NAMALWA (cell line): ENCODE data around the gene RNF31.
"Not testable (repeated sequence)": the region's sequence is repeated elsewhere in the genome, so short reads cannot be mapped to it uniquely, and the experiment has no call there.

Experiments
- DNase-seq: peaks from one replicate; pipeline ENCODE4 v3.0.0-alpha.2; 2015; ENCODE audit warnings: low spot score

The RNF31 gene

DNA sequence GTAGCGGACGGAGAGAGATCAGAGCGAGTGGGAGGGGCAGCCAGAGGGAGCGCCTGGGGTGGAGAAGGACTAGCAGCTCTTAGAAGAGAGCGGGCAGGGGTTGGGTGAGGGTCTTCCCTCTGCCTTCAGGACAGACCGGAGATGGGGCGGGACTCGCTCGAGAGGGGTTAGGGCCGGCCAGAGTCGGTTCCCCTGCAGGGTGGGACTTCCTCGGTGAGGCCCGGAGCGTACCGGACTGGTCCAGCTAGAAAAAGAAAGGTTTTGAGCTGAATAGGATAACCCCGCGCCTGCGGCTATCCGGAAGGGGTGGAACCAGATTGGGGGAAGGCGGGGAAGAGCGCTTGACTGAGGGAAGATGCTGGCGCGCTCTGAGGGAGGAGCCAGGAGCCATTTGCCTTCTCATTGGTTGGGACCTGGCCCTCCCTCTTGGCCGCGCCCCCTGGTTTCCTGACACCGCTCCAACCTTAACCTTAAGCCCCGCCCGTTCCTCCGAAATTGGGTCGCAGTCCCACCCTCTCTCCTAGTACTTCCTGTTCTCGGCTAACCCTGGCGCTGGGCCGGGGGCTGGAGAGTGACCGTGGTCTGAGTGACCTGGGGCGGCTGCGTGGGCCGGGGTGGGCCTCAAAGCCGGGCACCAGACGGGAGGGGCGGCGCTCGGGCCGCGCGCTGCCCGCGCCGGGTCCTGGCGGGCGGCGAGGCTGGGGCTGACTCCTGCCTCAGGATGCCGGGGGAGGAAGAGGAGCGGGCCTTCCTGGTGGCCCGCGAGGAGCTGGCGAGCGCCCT lies at the start of gene RNF31:
Gene RNF31 (plus strand): TSS at position 521 of the 783 bp plus-strand sequence. CDS start 201 bp downstream, at position 722.
- peak; percentile 99 for DNase-seq

DNA sequence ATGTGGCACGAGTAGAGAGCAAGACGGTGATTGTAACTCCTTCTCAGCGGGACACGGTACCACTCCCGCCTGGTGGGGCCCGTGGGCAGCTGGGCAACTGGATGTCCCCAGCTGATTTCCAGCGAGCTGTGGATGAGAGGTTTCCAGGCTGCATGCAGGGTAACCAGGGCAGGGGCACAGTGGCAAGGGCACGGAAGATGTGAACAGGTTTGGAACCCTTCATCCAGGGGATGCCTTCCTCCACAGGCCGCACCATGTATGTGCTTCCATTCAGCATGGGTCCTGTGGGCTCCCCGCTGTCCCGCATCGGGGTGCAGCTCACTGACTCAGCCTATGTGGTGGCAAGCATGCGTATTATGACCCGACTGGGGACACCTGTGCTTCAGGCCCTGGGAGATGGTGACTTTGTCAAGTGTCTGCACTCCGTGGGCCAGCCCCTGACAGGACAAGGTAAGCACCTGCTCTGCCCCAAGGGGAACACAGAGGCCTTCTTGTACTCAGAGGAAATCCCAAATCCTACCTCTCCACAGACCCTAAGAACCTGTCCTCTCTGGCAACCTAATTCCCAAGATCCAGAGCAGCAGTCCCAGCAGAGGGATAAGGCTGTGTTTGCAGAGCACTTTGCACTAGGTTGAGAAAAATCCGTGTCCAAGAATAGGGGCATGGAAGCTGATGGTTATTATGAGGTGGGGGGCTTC lies 48.9 kb upstream of the RNF31 start:
- DNase-seq = no peak

DNA sequence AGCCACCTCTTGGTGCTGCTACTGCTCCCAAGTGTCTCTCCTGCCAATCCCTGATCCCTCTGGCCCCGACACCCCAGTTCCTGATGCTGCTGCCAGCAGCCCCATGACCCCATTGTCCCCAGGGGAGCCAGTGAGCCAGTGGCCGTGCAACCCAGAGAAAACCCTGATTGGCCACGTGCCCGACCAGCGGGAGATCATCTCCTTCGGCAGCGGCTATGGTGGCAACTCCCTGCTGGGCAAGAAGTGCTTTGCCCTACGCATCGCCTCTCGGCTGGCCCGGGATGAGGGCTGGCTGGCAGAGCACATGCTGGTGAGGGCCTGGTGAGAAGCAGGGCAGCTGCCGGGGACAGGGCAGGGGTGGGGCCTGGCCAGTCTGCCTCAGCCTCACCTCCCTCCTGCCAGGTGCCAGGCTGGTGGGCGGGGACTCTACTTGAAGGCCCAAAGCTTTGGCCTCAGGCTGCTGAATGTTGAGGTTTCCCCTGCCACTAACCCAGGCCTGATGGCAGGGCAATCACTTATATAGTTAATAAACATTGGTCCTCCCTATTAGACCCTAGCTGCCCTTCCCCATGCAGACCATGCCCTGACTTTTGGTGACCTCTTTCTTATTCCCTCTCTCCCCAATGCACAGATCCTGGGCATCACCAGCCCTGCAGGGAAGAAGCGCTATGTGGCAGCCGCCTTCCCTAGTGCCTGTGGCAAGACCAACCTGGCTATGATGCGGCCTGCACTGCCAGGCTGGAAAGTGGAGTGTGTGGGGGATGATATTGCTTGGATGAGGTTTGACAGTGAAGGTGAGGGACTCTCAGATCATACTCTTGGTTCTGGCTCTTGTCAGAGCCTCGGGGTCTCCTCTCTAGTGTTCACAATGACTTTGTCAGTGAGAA lies 48.1 kb upstream of the RNF31 start:
- DNase-seq = no peak

DNA sequence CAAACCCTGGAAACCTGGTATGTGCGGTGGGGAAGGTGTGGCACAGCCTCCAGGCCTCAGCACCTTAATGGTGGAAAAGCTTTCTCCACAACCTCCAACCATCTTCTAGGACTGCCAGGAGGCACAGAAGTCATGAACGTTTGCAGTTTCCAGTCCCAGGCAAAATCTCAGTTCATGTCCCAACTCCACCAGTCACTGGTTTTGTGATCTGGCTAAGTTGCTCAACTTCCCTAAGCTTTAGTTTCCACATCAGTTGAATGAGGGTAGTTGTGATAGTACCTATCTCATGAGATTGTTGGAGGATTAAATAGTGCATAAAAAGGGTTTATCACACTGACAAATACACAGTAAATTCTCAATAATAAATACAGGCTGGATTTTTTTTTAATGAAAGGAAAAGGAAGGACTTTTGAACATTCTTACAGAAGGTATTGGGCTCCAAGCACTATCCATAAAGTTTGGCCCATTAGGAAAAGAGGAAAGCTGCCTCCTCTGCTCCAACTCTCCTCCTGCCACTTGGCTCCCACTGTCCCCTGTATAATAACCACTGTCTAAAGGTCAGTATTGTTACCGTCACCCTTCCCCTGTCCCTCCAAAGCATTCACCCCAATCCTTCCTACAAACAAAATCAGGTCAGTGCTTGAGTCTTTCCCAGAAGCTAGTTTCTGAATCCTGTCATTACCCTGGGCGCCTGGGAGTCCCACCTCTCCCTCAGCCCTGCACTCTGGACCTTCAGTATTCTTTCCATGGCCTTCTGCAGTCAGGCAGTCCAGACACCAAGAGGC lies 46.9 kb upstream of the RNF31 start:
- DNase-seq = no peak

DNA sequence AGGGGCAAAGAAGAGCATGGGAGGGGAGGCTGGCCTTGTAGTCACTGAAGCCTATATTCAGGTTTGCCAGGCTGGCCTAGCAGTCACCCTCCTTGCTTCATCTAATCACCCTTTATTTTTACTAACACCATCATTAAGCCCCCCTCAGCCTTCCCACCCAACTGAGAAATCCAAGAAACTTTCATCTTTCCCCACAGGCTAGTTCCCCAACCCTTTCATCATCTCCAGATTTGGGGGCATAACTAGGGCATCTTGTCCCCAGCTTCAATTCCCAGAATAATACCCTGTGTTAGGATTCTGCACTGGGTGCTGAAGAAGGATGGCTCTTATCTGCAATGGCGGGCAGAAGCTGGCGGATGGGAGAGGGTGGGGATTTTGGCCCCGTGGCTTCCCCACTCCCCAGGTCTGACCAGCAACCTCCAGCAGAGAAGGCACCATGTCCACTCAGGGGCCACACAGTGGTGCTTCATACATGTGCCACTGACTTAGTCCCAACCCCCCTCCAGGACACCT lies 46.3 kb upstream of the RNF31 start:
- no peak for DNase-seq

DNA sequence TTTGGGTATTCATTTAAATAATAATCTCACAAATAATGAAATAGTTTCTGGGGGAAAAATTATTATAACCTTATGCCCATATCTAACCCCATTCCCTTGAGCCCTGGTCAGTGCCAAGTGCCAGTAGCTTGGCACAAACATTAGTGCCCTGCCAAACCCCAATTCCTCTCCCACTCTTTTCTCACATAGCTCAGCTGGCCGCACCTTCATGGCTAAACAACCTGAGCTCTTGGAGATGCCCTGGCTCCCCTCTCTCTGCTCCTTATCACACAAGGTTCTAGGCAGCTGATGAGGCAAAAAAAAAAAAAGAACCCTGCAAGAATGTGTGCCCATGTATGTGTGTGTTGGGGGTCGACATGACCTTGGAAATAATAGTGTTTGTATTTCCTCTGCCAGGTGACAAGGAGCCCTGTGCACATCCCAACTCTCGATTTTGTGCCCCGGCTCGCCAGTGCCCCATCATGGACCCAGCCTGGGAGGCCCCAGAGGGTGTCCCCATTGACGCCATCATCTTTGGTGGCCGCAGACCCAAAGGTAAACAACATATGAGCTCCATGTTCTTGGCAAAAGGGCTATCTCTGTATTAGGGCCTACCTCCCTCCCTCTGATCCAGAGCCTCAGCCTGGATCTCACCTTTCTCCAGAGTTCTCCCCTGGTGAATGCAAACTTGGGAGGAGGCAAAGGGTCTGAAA lies 44.8 kb upstream of the RNF31 start:
- DNase-seq = no peak

DNA sequence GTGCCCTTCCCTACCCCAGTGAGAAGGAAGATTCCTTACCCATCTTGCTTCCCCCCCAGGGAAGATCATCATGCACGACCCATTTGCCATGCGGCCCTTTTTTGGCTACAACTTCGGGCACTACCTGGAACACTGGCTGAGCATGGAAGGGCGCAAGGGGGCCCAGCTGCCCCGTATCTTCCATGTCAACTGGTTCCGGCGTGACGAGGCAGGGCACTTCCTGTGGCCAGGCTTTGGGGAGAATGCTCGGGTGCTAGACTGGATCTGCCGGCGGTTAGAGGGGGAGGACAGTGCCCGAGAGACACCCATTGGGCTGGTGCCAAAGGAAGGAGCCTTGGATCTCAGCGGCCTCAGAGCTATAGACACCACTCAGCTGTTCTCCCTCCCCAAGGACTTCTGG lies 43.8 kb upstream of the RNF31 start:
- DNase-seq = no peak

DNA sequence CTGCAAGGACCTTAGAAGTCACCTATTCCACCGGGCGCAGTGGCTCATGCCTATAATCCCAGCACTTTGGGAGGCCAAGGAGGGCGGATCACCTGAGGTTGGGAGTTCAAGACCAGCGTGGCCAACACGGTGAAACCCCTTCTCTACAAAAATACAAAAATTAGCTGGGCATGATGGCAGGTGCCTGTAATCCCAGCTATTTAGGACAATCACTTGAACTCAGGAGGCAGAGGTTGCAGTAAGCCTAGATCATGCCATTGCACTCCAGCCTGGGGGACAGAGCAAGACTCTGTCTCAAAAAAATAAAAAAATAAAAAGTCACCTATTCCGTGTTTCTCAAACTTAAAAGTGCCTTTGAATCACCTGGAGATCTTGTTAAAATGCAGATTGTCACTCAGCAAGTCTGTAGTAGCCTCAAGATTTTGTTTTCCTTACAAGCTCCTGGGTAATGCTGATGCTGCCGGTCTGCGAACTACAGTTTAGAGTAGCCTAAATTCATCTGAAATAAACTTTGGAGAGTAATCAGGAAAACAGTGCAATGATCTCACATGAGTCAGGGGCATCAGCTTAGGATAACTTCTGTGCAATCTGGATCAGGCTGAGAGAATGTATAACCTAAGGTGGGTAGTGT lies 41.6 kb upstream of the RNF31 start:
- DNase-seq = not testable (repeated sequence)

DNA sequence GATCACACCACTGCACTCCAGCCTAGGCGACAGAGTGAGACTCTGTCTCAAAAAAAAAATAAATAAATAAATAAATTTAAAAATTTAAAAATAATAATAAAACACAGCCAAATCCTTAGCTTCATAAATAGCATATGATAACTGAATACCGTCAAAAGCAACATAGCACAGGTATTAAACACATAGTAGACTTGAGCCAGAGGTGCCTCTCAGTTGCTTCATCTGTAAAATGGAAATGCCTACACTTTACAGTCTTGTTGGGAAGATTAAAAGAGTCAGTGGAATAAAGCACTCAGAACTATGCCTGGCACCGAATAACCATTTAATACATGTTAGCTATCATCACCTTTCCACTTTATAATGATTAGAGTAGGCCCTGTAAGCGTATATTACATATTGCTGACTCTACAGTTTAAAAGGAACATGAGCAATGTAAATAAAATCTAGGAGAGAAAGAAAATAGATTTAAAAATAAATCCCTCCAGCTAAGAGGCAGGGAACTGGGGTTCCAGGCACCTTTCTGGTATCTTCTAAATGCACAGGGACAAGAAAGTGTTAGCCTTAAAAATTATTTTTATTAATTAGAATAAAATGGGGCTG lies 40.5 kb upstream of the RNF31 start:
- no peak for DNase-seq

DNA sequence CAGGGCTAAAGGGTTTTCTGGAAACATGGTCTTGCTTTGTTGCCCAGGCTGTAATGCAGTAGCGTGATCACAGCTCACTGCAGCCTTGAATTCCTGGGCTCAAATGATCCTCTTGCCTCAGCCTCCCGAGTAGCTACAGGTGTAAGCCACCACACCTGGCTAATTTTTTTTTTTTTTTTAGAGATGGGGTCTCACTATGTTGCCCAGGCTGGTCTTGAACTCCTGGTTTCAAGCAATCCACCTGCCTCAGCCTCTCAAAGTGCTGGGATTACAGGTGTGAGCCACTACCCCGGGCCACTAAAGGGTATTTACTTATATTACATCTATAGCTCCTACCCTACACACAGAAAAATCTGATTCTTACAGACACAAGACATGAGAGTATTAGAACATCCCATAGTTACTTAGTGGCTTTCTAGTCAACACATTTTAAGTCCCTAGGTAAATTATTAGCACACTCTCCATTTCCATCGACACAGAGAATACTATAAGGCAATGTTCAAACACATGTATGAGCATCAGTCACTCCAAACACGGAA lies 38.9 kb upstream of the RNF31 start:
- DNase-seq = no peak

DNA sequence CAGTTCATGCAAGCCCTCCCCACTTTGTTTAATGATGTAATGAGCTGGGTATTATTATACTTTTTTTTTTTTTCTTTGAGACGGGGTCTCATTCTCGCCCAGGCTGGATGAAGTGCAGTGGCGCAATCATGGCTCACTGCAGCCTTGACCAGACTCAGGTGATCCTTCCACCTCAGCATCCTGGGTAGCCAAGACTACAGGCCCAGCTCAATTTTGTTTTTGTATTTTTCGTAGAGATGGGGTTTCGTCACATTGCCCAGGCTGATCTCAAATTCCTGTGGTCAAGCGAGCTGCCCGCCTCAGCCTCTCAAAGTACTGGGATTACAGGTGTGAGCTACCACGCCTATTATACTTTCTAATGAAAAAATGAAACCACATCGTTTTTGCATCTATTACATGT lies 37.2 kb upstream of the RNF31 start:
- DNase-seq = no peak

DNA sequence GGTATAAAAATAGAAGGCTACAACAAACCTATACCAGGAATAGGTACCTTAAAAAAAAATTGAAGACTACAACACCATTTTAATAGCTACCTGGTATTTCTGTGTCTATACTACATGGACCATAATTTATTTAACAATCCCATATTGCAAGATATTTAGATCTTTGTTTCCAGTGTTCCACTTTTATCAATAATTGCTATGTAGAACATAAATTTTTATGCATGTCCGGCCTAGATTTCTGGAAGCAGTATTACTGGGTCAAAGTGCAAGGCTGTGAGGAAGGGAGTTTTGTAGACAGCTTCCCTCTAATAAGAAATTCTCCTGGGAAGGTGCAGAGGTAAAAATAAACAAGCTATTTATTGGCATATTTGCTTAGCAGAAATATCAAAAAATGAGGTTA lies 36.8 kb upstream of the RNF31 start:
- no peak for DNase-seq

DNA sequence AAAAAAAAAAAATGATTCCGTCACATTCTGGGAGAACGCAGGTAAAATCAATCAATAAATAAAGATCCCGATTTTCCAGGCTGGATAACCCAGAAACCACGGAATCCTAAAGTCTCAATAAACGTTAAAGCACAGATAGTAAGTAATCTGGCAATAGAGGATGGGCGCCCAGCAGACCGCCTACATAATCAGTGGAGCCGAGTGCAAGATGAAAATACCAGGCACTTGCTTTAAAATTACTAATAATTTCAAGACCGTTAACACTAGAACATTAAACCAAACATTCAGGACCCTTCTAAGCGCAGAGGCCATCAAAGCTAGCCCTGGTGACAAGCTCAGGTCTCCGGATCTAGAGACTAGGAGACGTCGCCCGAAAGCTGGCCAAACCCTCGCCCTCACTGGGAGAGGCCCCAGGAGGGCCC lies 33.9 kb upstream of the RNF31 start:
- no peak for DNase-seq

DNA sequence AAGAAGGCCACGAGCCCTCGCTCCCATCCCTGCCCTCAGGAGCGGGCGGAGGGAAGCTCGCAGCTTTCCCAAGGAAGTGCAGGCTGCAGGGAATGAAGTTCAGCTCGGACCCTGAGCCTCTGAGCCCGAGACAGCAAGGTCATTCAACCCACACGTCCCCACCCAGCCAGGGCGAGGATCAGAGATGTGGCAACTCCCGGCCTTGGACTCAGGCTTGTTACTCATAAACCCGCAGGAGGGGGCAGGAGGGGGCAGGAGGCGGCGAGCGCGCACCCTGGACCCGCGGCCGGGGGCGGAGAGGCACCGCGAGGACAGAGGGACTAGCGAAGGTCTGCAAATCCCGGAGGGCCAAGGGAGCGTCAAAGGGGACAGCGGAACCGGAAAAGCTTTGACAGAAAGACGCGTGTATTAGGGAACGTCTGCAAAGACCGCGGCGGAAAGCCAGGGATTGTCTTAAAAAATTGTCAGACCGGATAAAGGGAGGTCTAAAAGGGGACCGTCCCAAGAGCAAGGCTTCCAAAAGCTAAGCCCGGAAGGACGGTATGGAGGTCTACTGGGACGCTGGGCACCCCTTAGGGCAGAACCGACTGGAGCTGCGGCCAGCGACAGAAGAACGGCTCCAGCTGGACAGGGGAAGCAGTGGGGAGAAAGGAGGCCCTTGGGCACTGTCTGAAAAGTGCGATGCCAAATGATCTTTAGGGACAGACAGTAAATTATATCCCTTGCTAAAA lies 33.3 kb upstream of the RNF31 start:
- peak; percentile 93 for DNase-seq

DNA sequence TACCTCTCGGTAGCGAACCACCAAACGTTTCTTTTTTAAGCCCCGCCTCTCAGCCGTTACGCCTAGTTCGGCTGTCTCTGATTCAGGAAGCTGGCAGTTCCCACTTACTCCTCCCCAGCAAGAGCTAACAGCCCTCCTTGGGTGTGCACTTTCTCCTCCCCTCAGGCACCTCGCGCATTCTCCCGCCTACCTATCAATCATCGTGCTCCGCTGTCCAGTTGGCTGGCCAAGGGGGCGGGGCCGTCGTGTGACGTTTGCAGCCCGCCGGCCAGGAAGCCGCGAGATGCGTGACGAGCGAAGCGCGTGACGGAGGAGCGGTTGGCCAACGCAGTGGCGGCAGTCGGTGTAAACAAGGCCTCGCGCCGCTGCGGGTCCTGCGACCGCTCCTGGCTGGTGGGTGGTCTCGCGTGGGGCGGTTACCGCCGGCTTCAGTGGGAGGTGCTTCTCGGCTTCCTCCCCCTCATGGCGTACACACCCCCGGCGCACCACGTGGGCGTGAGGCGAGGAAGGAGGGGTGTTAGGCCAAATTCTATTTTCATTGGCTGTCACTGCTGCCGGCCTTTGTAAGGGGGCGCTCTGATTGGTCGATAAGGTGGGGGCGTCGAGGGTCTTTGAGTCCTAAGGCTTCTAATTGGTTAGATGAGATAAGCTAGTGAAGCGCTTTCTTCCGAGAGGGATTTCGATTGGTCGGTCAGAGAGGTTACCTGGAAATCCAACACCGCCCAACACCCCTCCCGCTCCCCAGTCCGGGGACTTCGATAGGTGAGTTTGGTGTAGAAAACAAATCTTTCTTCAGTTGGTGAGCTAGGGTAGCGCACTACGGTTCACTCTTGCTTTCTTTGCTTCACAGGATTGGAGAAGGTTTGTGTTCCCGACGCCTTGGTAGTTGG lies 32.5 kb upstream of the RNF31 start, which contains the start of the genes DCAF11 and NRL:
Gene DCAF11 (plus strand): TSS at position 246 of the 890 bp plus-strand sequence. CDS start 818 bp downstream, outside the sequence.
Gene NRL (minus strand): TSS at position 418 of the 890 bp plus-strand sequence. CDS start 32,101 bp downstream, outside the sequence.
- peak; percentile 100 for DNase-seq

DNA sequence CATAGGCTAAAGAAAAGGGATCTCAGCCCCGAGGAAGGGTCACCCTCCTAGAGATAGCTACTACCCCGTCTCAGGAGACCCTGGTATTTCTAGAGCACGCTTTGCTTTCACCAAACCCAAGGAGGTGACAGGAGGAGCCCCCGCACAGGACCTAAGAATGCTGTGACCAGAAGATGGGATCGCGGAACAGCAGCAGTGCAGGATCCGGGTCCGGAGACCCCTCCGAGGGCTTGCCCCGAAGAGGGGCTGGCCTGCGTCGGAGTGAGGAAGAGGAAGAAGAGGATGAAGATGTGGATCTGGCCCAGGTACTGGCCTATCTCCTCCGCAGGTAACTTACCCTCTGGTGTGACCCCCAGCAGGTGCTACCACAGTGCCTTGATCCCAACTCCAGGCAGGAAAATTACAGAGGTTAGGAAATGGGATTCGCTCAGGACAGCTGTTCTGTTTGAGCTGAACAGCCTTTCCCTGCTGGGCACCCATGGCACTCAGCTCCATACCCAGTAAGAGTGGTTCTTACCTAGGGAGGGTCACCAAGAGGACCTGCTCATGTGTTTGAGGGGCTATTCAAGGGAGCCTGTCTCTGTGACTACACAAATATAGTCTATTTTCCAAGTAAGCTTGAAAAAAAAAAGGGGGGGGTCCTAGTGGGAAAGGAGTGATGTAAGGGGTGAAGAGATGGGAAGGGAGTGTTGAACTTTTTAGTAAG lies 31.7 kb upstream of the RNF31 start:
- DNase-seq = no peak
